ENCODE results near the gene WNT11. TPM values are rescaled to one million over a fixed set of nuclear protein-coding genes. Genes with fewer than 3 reads are reported as not detected.

WNT11 gene
- polyA plus RNA-seq, 1 experiment: not detected

DNA sequence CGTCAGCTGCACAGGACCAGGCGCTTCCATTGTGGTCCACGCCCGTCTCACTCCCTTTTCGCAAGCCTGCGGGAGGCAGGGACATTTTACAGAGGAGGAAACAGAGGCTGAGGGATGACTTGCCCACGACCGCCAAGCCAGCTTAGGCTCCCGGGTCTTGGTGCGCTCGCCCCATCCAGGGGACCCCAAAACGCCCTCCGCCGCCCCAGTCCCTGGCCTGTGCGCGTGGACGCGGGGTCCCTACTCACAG lies 300 bp downstream of the WNT11 start:
- Histone ChIP-seq H3K4me3 (ENCODE audit: low read depth, low read length) (peak overlapping the region; percentile 31), H3K27me3 (ENCODE audit: control insufficient read depth, insufficient read depth, low read length) (peaks cover 75% of the 10 kb centered on the region), H3K9me3 (ENCODE audit: control insufficient read depth, insufficient read depth, low read length) (peaks cover 6% of the 10 kb centered on the region), H3K27ac (ENCODE audit: low read depth, low read length) (no peak overlapping the region)
- DNase-seq (ENCODE audit: low read depth, low spot score): no peak
- CTCF ChIA-PET: interaction anchor here (1.2 to 4.3 kb wide), 2 partner anchors 16 to 308 kb away, joined by 4 to 52 read pairs; no protein-coding TSS in a partner anchor
- TF ChIP-seq CTCF (IDR thresholded peaks at IDR 0.05; ENCODE audit: low read depth, low read length): no peak
- POLR2A ChIA-PET: no interaction called here

DNA sequence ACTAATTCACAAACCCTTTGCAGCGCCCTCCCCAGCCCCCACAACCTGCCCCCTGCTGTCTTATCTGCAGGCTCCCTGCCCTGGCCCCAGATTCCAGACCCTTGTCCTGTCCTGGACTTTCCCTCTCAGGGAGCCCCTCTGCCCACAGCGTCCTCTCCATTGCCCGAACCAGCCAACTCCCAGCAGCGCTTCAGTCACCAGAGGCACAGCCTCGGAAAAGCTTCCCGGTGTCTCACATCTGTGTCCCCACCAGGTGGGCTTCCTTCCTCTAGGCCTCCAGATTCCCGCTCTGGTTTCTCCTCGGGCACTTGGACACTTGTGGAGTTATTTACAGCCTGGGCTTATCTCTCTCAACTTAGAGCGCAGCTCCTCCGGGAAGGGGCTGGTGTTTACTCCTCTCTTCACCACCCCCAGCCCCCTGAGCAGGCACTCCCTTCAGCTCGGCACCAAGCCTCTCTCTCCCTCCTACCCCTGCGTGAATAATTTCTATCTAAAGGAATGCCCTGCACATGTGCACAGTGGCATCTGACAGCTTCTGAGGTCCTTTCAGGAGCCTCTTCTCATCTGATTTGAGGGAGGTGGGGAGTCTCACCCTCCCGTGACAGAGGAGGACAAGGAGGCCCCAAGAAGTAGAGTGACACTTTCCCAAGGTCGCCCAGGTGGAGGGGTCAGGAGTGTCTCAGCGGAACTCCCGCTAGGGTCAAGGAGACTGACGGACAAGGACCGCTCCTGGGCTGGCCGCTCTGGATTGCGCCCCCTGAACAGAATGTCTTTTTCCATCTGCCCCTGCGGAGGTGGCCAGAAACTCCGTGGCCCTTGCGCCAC lies 838 bp downstream of the WNT11 start:
- ChIA-PET POLR2A (interaction anchor here (0.7 kb wide), 1 partner anchor 80 kb away, joined by 9 read pairs; no protein-coding TSS in a partner anchor), CTCF (interaction anchor here (1.2 to 4.3 kb wide), 2 partner anchors 15 to 308 kb away, joined by 4 to 52 read pairs; no protein-coding TSS in a partner anchor)
- no peak overlapping the region for H3K4me3 ChIP-seq (ENCODE audit: low read depth, low read length)
- no peak for TF ChIP-seq CTCF (IDR thresholded peaks at IDR 0.05; ENCODE audit: low read depth, low read length)
- H3K27me3 ChIP-seq (ENCODE audit: control insufficient read depth, insufficient read depth, low read length): peaks cover 72% of the 10 kb centered on the region
- no peak for DNase-seq (ENCODE audit: low read depth, low spot score)
- no peak overlapping the region for H3K27ac ChIP-seq (ENCODE audit: low read depth, low read length)
- H3K9me3 ChIP-seq (ENCODE audit: control insufficient read depth, insufficient read depth, low read length): peaks cover 6% of the 10 kb centered on the region

GRCh38 chr11:76203937-76204336 lies 2.4 kb downstream of the WNT11 start:
- Histone ChIP-seq H3K4me3 (ENCODE audit: low read depth, low read length) (no peak overlapping the region), H3K9me3 (ENCODE audit: control insufficient read depth, insufficient read depth, low read length) (peaks cover 6% of the 10 kb centered on the region), H3K27ac (ENCODE audit: low read depth, low read length) (no peak overlapping the region), H3K27me3 (ENCODE audit: control insufficient read depth, insufficient read depth, low read length) (peaks cover 60% of the 10 kb centered on the region)
- POLR2A ChIA-PET: no interaction called here
- CTCF ChIA-PET: no interaction called here
- no peak for DNase-seq (ENCODE audit: low read depth, low spot score)
- no peak for TF ChIP-seq CTCF (IDR thresholded peaks at IDR 0.05; ENCODE audit: low read depth, low read length)

- CTCF ChIA-PET: no interaction called here
- Histone ChIP-seq H3K4me3 (ENCODE audit: low read depth, low read length) (no peak overlapping the region), H3K27me3 (ENCODE audit: control insufficient read depth, insufficient read depth, low read length) (peaks cover 57% of the 10 kb centered on the region), H3K9me3 (ENCODE audit: control insufficient read depth, insufficient read depth, low read length) (peaks cover 6% of the 10 kb centered on the region), H3K27ac (ENCODE audit: low read depth, low read length) (no peak overlapping the region)
- POLR2A ChIA-PET: no interaction called here
- TF ChIP-seq CTCF (IDR thresholded peaks at IDR 0.05; ENCODE audit: low read depth, low read length): no peak
- DNase-seq (ENCODE audit: low read depth, low spot score): no peak
Measured at GRCh38 chr11:76203131-76203925, 3.0 kb downstream of the WNT11 start.

Measured in AG04450 (cell line).